ENCODE measurements around the gene DEGS2.

The DEGS2 gene

GRCh38 chr14:100149851-100150611, 9.4 kb downstream of the DEGS2 start:
- H3K4me3 ChIP-seq (ENCODE audit: low read depth, low read length), result no peak overlapping the region

GRCh38 chr14:100148837-100149731, 10.4 kb downstream of the DEGS2 start:
- no peak overlapping the region for H3K4me3 ChIP-seq (ENCODE audit: low read depth, low read length)

DNA sequence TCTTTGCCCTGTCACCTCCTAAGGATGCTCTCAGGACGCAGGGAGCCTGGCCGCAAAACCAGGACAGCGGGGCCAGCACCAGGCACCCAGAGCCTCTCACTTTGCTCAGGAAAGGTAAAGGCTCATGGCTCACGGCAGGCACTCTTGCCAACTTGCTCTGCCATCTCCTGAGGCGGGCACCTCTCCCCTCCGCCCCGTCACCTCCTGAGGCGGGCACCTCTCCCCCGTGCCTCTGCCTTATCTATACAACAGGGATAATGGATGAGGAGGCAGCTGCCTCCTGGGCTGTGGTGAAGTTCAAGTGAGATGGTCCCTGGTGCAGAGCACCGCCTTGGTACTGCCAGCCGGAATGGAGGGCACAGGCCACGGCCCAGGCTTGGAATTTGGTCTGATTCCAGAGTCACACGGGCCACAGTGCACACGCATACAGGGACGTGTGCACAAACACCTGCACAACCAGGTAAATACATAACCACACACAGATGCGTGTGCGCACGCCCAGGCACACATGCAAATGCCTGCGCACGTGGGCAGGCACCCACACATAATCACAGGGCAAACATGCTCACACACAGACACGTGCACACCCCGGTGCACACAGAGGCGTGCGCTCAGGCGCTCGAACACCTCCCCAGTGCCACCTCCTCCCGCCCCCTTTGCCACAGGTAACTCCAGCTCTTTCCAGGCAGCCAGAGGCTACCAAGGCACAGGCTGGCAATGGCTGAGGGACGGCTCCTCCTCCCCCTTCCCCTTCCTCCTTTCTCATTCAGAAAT, 11.6 kb downstream of the DEGS2 start:
- H3K4me3 ChIP-seq (ENCODE audit: low read depth, low read length), result no peak overlapping the region

DNA sequence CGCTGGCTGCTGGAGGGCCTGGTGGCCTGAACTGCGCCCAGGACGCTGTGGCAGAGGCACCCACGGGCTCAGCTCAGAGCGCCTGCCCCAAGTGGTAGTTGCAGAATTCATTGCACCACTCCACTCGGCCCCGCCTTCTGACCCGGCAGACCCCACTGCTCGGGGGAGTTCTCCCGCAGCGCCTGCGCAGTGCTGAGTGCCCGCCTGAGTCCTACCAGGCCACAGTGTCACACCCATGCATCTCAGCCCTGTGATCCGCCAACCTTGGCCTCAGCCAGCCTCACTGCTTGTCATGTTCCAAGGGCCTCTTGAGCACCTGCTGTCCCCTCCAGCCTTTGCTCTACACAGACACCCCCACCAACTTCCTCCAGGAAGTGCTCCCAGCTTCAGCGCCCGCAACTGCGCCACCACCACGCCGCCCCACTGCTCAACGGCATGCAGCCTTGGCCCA, 12.2 kb downstream of the DEGS2 start:
- no peak overlapping the region for H3K4me3 ChIP-seq (ENCODE audit: low read depth, low read length)

DNA sequence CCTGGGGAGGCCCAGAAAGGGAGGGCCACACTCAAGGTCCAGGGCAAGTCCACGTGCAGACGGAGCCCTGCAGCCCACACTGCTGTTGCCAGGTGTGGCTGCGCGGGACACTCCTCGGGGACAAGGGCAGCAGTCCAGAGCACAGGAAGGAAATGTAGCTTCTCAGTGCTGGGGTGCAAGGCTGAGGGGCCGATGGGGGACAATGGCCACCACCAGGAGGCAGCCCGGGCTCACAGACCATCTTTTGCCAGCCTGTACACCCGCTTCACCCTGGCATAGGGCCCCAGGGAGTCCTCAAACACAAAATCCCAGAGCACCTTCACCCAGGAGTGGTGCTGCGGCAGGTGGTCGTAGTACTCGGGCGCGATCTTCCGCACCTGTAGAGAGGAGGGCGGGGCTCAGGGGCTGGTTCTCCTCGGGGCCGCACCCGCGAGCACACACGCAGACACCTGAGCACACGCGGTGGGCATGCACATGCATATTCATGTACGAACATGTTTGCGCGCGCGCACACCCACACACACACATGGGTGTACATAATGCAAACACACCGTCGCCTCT, 12.8 kb downstream of the DEGS2 start:
- no peak overlapping the region for H3K4me3 ChIP-seq (ENCODE audit: low read depth, low read length)

- H3K4me3 ChIP-seq (ENCODE audit: low read depth, low read length), result no peak overlapping the region
These were observed 13.6 kb downstream of the DEGS2 start for GRCh38 chr14:100145682-100146464.

- no peak overlapping the region for H3K4me3 ChIP-seq (ENCODE audit: low read depth, low read length)
These were observed 14.3 kb downstream of the DEGS2 start for GRCh38 chr14:100144996-100145646.

GRCh38 chr14:100144645-100144995, 14.8 kb downstream of the DEGS2 start:
- no peak overlapping the region for H3K4me3 ChIP-seq (ENCODE audit: low read depth, low read length)

GRCh38 chr14:100143934-100144333, 15.5 kb downstream of the DEGS2 start:
- H3K4me3 ChIP-seq (ENCODE audit: low read depth, low read length), result no peak overlapping the region

DNA sequence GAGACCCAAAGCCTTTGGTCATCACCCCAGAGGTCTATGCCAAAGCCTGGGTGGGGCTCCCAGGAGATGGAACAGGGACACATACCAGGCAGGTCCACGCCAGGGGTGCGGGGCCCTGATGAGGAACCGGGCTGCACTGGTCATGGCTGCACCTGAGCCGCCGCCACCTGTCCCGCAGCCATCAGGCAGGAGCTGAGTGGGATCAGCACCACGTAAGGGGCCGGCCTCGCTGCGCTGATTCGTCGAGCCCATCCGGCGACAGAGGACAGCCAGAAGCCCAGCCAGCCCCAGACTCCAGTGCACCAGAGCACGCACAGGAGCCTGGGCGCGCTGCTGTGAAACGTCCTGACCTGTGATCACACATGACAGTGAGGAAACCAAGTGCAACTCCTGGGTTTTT, 15.9 kb downstream of the DEGS2 start:
- H3K4me3 ChIP-seq (ENCODE audit: low read depth, low read length), result no peak overlapping the region

- H3K4me3 ChIP-seq (ENCODE audit: low read depth, low read length), result no peak overlapping the region
These were observed 17.1 kb downstream of the DEGS2 start for GRCh38 chr14:100142073-100143040.

GRCh38 chr14:100141098-100141497, 18.3 kb downstream of the DEGS2 start:
- H3K4me3 ChIP-seq (ENCODE audit: low read depth, low read length), result no peak overlapping the region

DNA sequence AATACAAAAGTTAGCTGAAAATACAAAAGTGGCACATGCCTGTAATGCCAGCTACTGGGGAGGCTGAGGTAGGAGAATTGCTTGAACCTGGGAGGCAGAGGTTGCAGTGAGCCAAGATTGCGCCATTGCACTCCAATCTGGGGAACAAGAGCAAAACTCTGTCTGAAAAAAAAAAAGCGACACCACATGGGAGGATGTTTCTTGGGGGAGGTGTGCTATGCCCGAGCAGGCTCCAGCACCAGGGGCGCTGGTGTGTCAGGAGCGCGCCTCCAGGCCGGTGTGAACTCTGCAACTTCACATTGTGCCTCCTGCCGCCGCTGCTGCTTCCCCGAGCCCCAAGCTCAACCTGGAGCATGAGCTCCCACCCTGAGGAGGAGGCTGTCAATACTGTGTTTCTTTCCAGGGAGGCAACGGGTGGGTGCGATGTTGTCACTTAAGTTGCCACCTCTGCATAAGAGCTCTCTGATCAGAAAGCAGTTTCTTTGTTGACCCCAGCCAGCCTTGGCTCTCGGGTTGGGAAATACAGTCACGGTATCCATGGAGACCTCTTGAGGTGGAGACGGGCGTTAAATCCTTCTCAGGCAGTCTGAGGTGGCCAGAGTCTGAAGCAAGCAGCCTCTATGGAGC, 18.9 kb downstream of the DEGS2 start:
- no peak overlapping the region for H3K4me3 ChIP-seq (ENCODE audit: low read depth, low read length)

DNA sequence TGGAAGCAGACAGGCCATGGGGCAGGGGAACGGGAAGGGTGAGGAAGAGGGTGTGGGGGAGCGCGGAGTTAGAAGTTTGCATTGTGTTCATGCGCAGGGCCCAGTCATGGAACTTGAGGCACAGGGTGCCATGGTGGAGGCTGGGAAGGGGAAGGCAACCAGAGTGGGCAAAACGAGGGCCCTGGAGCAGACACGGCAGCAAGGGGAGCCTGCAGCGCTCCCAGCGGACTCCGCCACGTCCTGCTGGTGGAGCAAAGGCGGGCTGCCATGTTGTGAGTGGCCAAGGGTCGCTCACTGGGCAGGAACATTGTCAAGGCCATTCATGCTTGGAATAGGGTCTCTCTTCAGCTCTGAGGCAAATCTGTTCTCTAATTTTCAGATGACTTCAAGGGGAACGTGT, 20.5 kb downstream of the DEGS2 start:
- H3K4me3 ChIP-seq (ENCODE audit: low read depth, low read length), result no peak overlapping the region

DNA sequence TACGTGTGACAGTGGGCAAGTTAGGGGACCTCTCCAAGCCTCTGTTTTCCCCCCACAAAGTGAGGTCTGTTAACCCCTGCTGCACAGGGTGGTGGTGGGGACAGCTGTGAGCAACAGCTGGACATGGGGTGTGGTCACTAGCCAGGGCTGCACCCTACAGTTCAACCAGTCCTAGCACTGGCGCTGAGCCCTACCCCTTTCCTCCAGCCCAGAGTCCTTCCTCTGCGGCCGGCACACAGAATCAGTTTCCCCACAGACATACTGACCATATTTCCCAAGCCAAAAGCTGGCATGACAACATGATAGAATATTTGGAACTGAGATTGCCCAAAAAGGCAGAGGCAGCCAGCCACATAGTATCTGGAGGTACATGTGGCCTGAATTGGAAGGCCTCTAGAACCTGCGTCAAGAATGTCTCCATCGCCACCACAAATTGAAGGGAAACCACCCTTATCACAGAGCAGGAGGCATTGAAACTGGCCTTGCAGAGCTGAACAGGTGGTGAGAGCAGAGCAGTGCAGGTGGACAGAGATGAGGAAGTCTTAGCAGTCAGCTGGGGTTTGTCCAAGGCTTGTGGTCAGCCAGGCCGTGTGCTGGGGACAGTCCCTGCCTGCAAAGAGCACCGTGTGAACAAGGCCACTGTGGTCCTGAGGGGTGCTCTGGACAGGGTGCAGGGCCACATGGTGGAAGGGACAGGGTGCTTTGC, 21.2 kb downstream of the DEGS2 start:
- H3K4me3 ChIP-seq (ENCODE audit: low read depth, low read length), result no peak overlapping the region

DNA sequence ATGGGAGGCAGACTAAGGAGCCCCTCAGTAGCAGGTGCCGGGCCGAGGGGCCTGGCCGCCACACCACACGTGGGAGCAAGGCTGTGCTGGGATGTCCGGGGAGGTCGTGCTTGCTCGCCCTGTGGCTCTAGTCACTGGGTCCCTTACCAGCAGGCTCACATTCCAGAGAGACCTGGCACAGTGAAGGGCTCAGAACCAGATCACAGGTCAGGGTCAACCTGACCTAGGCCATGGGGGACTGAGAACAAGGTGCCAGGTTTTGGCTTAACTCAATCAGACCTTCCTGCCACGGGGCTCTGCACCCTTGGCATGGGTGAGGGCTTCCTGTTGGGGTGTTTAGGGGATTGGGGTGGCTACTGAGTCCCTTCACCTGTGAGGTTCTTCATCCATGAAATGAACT, 22.3 kb downstream of the DEGS2 start:
- no peak overlapping the region for H3K4me3 ChIP-seq (ENCODE audit: low read depth, low read length)

DNA sequence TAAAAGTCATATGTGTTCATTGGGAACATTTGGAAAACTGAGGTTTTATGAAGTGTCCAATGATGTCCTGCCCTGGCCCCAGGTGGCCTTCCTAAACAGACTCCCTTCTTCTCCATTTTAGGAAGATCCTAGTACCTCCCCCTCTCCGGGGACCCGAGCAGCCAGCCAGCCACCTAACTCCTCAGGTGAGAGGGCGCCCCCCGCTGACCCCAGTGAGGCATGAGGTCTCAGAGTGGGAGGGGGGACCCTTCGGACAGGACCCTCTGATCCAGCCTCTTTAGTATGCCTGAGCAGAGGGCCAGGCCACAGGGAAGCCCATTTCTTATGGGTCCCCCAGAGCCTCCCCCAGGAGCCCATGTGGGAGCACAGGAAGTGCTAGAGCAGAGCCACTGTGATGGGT, 23.7 kb downstream of the DEGS2 start:
- H3K4me3 ChIP-seq (ENCODE audit: low read depth, low read length), result no peak overlapping the region

- H3K4me3 ChIP-seq (ENCODE audit: low read depth, low read length), result no peak overlapping the region
These were observed 24.4 kb downstream of the DEGS2 start for GRCh38 chr14:100135073-100135472.
